Measurements from ENCODE around the gene ZNFX1.
"Not testable (repeated sequence)": the region's sequence is repeated elsewhere in the genome, so short reads cannot be mapped to it uniquely, and the experiment has no call there.

The ZNFX1 gene

DNA sequence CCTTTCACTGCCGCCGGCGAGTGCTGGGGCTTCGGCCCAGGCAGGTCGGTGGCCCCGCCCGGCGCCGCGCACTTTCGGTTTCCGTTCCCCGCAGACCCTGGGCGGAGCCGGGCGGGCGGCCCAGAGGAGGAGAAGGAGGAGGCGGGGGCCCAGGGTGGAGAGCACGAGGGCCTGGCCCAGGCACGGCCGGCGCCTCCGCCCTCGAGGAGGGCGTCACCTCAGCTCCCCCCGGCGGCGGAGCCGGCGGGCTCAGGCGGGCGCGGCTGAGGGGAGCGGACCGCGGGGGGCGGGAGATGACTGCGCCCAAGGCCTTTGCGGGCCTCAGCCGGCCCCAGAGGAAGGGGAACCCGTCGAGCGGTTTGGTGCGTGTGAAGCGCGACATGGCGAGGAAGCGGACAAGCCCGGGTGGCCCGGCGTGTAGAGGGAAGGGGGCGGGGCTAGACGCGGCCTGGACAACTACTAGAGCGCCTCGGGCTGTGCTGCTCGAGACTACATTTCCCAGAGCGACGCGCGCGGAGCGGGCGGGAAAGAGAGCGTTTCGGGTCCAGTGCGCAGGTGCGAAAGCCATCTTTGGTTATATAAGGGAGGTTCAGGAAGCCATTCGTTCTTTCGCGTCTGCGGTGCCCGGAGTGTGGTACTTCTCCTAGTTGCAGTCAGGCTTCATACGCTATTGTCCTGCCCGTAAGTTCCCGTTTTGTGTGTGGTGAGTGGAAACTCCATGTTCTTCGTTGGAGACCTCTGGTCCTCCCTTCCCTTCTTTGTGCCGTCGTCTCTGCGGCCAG lies at the start of gene ZNFX1:
Gene ZNFX1, minus strand, starts transcription at position 22 of the 782 bp plus-strand sequence. CDS start 2,218 bp downstream, outside the sequence.
- Histone ChIP-seq H3K36me3 (ENCODE audit: control insufficient read depth, insufficient read depth, low read length, severe bottlenecking) (peaks cover 62% of the 10 kb centered on the region), H3K4me3 (ENCODE audit: low read length) (peak within 1 kb of the TSS; percentile 99), H3K4me1 (ENCODE audit: control insufficient read depth, insufficient read depth, low read length) (peaks cover 57% of the 10 kb centered on the region), H3K27me3 (replicated peaks; ENCODE audit: control insufficient read depth, insufficient read depth, low read length) (no peaks in the 10 kb centered on the region), H3K9me3 (ENCODE audit: control insufficient read depth, low read length) (peaks cover 9% of the 10 kb centered on the region), H3K9ac (ENCODE audit: low read length) (peak within 1 kb of the TSS; percentile 100)
- peak; percentile 100 for DNase-seq (ENCODE audit: low read depth)

DNA sequence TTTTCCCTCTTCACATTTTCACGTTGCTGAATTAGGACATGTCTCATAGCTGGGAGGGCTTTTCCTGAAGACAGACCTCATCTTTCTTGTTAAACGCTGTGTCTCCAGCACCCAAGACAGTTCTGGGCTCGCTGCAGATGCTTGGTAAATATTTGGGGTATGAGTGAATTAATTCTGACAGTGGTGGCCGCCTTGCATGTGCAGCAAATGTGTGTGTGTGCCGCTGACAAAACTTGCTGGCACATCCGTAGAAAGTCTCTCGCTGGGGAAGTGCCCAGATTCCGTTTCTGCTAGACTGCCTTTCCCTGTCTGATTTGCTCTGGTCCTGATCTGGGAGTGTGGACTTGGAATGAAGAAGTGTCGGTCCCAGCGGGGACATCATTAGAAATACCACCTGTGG lies 48.2 kb upstream of the ZNFX1 start:
- no peaks in the 10 kb centered on the region for H3K36me3 ChIP-seq (ENCODE audit: control insufficient read depth, insufficient read depth, low read length, severe bottlenecking)
- peak; percentile 72 for DNase-seq (ENCODE audit: low read depth)
- peaks cover 23% of the 10 kb centered on the region for H3K27me3 ChIP-seq (replicated peaks; ENCODE audit: control insufficient read depth, insufficient read depth, low read length)
- no peak overlapping the region for H3K9ac ChIP-seq (ENCODE audit: low read length)
- peak overlapping the region; percentile 36 for H3K4me3 ChIP-seq (ENCODE audit: low read length)
- H3K4me1 ChIP-seq (ENCODE audit: control insufficient read depth, insufficient read depth, low read length), result peaks cover 31% of the 10 kb centered on the region
- H3K9me3 ChIP-seq (ENCODE audit: control insufficient read depth, low read length), result no peaks in the 10 kb centered on the region

- no peak for DNase-seq (ENCODE audit: low read depth)
- Histone ChIP-seq H3K4me3 (ENCODE audit: low read length) (no peak overlapping the region), H3K4me1 (ENCODE audit: control insufficient read depth, insufficient read depth, low read length) (peaks cover 32% of the 10 kb centered on the region), H3K36me3 (ENCODE audit: control insufficient read depth, insufficient read depth, low read length, severe bottlenecking) (no peaks in the 10 kb centered on the region), H3K27me3 (replicated peaks; ENCODE audit: control insufficient read depth, insufficient read depth, low read length) (peaks cover 26% of the 10 kb centered on the region), H3K9ac (ENCODE audit: low read length) (peak overlapping the region; percentile 13), H3K9me3 (ENCODE audit: control insufficient read depth, low read length) (no peaks in the 10 kb centered on the region)
Observed at GRCh38 chr20:49324306-49324705, 46.4 kb upstream of the ZNFX1 start.

DNA sequence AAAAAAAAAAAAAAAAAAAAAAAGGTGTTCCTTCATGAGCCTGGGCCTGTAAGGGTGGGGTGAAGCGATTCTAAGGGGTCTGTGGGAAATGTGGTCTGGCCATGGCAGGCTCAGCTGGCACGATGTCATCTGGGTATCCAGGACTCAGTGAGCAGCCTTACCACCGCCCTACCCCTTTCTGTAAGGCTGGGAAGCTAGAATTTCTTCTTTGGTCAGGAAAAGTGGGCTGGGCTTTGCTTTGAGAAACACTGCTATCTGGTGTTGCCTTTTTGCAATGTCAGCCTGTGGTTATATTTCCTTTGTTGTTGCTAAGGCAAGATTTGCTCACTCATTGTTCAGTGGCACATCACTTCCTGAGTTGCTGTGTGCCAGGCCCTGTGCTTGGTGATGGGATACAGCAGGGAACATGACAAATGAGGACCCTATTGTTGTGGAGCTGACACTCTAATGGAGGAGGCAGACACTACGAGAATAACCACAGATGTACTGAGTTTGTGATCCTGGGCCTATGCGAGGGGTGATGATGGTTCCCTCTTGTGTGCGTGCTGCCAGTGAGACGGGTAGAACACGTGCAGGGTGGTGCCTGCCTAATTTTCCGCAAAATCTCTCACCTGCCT lies 45.9 kb upstream of the ZNFX1 start:
- Histone ChIP-seq H3K36me3 (ENCODE audit: control insufficient read depth, insufficient read depth, low read length, severe bottlenecking) (no peaks in the 10 kb centered on the region), H3K9ac (ENCODE audit: low read length) (peak overlapping the region; percentile 13), H3K4me1 (ENCODE audit: control insufficient read depth, insufficient read depth, low read length) (peaks cover 38% of the 10 kb centered on the region), H3K9me3 (ENCODE audit: control insufficient read depth, low read length) (no peaks in the 10 kb centered on the region), H3K27me3 (replicated peaks; ENCODE audit: control insufficient read depth, insufficient read depth, low read length) (peaks cover 26% of the 10 kb centered on the region), H3K4me3 (ENCODE audit: low read length) (no peak overlapping the region)
- DNase-seq (ENCODE audit: low read depth), result peak; percentile 90

DNA sequence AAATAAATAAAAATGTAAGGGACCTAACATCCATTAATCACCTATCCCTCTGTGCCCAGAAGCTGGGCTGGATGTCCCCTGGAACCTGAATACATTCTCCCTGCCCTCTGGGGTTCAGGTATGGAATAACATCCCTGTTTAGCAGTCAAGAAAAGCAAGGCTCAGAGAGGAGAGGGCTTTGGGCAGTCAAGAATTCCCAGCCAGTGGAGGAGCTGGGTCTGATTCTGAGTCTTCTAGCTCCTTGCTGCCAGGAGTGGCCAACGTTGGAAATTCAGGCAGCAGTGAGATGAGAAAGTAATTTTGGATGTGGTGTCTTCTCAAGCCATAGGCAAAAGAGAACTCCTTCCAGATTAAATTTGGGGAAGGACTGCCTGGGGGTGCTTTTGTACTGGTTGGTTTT lies 42.6 kb upstream of the ZNFX1 start:
- no peak overlapping the region for H3K4me3 ChIP-seq (ENCODE audit: low read length)
- H3K27me3 ChIP-seq (replicated peaks; ENCODE audit: control insufficient read depth, insufficient read depth, low read length), result peaks cover 52% of the 10 kb centered on the region
- peaks cover 10% of the 10 kb centered on the region for H3K9me3 ChIP-seq (ENCODE audit: control insufficient read depth, low read length)
- DNase-seq (ENCODE audit: low read depth), result peak; percentile 72
- H3K36me3 ChIP-seq (ENCODE audit: control insufficient read depth, insufficient read depth, low read length, severe bottlenecking), result no peaks in the 10 kb centered on the region
- H3K4me1 ChIP-seq (ENCODE audit: control insufficient read depth, insufficient read depth, low read length), result peaks cover 31% of the 10 kb centered on the region
- H3K9ac ChIP-seq (ENCODE audit: low read length), result no peak overlapping the region

DNA sequence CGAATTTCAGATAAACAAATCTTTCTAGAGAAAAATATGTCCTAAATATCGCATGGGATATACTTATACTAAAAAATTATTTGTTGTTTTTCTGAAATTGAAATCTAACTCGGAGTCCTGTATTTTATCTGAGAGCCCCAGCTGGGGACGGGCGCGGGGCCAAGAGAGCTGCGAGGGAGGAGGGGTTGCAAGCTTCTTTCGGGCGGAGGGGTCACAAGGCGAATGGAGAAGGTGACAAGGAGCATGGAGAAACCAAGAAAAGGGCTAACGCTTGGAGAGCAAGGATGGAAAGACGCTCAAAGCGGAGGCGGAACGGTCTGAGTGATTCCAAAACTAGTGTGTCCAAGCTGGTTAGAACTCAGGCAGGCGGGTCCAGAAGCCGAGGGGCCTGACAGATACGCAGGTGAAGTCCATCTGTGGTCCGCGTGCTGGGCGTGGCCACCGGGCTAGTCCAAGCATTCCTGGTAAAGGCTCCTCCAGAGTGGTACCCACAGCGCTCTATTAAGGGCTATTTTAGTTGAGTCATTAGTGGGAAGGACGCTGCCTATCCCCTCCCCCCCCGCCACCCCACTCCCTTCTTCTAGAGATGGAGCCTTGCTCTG lies 41.5 kb upstream of the ZNFX1 start:
- Histone ChIP-seq H3K9me3 (ENCODE audit: control insufficient read depth, low read length) (peaks cover 10% of the 10 kb centered on the region), H3K36me3 (ENCODE audit: control insufficient read depth, insufficient read depth, low read length, severe bottlenecking) (no peaks in the 10 kb centered on the region), H3K4me3 (ENCODE audit: low read length) (peak overlapping the region; percentile 59), H3K9ac (ENCODE audit: low read length) (no peak overlapping the region), H3K27me3 (replicated peaks; ENCODE audit: control insufficient read depth, insufficient read depth, low read length) (peaks cover 55% of the 10 kb centered on the region), H3K4me1 (ENCODE audit: control insufficient read depth, insufficient read depth, low read length) (peaks cover 20% of the 10 kb centered on the region)
- no peak for DNase-seq (ENCODE audit: low read depth)

DNA sequence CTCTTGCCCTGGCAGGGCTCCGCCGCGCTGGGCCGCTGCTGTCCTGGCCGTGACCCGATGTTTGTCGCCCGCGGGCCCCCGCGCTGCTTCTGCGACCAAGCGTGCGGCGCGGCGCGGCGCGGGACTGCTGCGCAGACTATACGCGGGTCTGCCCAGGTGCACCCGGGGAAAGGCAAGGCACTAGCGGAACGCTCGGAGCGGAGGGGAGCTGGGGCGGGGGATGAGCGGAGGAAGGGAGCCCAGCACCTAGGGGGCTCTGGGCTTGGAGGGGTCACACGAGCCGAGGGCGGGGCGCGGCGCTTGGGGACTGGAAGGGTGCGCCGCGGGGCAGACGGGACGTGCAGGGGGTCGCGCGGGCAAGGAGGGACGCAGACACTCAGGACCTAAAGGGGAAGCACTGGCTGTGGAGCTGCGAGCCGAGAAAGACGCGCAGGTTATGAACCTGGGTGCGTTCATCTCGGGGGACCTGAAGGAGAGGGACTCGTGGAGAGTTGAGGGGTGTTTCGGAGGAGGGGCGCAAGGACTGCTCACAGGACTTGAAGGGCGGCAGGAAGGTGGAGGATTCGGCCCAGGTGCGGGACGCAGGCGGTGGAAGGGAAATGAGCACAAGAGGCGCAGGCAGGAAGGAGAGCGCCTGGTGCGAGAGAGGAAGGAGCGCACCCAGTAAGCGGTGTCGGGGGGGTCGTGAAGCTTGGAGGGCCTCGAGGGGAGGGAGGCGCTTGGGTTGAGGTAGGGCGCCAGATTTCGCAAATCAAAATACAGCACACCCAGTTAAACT lies 40.8 kb upstream of the ZNFX1 start:
- Histone ChIP-seq H3K4me3 (ENCODE audit: low read length) (peak overlapping the region; percentile 59), H3K27me3 (replicated peaks; ENCODE audit: control insufficient read depth, insufficient read depth, low read length) (peaks cover 55% of the 10 kb centered on the region)
- DNase-seq (ENCODE audit: low read depth), result no peak

DNA sequence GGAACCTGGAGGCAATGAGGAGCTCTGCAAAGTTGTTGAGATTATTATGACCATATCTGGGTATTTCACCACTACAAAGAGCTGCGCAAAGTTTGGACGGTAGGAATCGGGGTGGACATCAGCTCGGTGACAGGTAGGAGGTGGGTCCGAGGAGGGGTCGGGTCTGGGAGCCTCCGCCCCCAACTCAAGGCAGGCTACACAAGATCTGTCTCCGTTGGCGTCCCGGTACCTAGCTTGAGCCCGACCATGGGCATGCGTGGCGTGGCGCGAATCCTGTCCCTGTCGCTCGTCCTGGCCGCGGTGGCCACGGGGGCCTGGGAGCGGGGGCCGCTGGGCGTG lies 40.2 kb upstream of the ZNFX1 start:
- no peak for DNase-seq (ENCODE audit: low read depth)
- no peak overlapping the region for H3K9ac ChIP-seq (ENCODE audit: low read length)
- peak overlapping the region; percentile 59 for H3K4me3 ChIP-seq (ENCODE audit: low read length)
- peaks cover 10% of the 10 kb centered on the region for H3K9me3 ChIP-seq (ENCODE audit: control insufficient read depth, low read length)
- peaks cover 55% of the 10 kb centered on the region for H3K27me3 ChIP-seq (replicated peaks; ENCODE audit: control insufficient read depth, insufficient read depth, low read length)
- no peaks in the 10 kb centered on the region for H3K36me3 ChIP-seq (ENCODE audit: control insufficient read depth, insufficient read depth, low read length, severe bottlenecking)
- H3K4me1 ChIP-seq (ENCODE audit: control insufficient read depth, insufficient read depth, low read length), result peaks cover 15% of the 10 kb centered on the region

More for the DNA sequence above, 40.8 kb upstream of the ZNFX1 start:
- Histone ChIP-seq H3K9ac (ENCODE audit: low read length) (no peak overlapping the region), H3K4me1 (ENCODE audit: control insufficient read depth, insufficient read depth, low read length) (peaks cover 15% of the 10 kb centered on the region), H3K36me3 (ENCODE audit: control insufficient read depth, insufficient read depth, low read length, severe bottlenecking) (no peaks in the 10 kb centered on the region), H3K9me3 (ENCODE audit: control insufficient read depth, low read length) (peaks cover 10% of the 10 kb centered on the region)

GRCh38 chr20:49316704-49317103 lies 38.8 kb upstream of the ZNFX1 start:
- Histone ChIP-seq H3K9me3 (ENCODE audit: control insufficient read depth, low read length) (peaks cover 10% of the 10 kb centered on the region), H3K4me1 (ENCODE audit: control insufficient read depth, insufficient read depth, low read length) (peaks cover 15% of the 10 kb centered on the region), H3K36me3 (ENCODE audit: control insufficient read depth, insufficient read depth, low read length, severe bottlenecking) (no peaks in the 10 kb centered on the region), H3K4me3 (ENCODE audit: low read length) (no peak overlapping the region), H3K9ac (ENCODE audit: low read length) (no peak overlapping the region), H3K27me3 (replicated peaks; ENCODE audit: control insufficient read depth, insufficient read depth, low read length) (peaks cover 55% of the 10 kb centered on the region)
- DNase-seq (ENCODE audit: low read depth), result no peak

DNA sequence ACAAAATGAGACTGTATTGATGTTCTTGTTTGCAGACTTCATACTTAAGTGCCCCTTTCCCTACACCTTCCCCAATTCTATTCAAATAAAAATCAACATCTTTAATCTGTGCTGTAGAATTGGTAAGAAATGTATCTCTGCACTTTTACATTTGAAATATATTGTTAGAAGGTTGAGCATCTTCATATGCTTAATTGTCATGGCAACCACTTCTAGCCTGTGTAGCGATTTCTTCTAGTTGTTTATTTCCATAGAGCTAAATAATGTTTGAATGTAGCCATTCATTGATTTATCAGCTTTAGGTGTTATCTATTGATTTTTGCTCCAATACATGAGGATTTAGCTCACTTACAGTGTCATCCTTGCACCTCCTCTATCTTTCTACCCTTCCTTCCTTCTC lies 37.7 kb upstream of the ZNFX1 start:
- H3K4me3 ChIP-seq (ENCODE audit: low read length), result no peak overlapping the region
- peaks cover 12% of the 10 kb centered on the region for H3K9me3 ChIP-seq (ENCODE audit: control insufficient read depth, low read length)
- DNase-seq (ENCODE audit: low read depth), result no peak
- no peaks in the 10 kb centered on the region for H3K36me3 ChIP-seq (ENCODE audit: control insufficient read depth, insufficient read depth, low read length, severe bottlenecking)
- no peak overlapping the region for H3K9ac ChIP-seq (ENCODE audit: low read length)
- peaks cover 15% of the 10 kb centered on the region for H3K4me1 ChIP-seq (ENCODE audit: control insufficient read depth, insufficient read depth, low read length)
- peaks cover 49% of the 10 kb centered on the region for H3K27me3 ChIP-seq (replicated peaks; ENCODE audit: control insufficient read depth, insufficient read depth, low read length)

GRCh38 chr20:49314052-49314451 lies 36.2 kb upstream of the ZNFX1 start:
- DNase-seq (ENCODE audit: low read depth); H3K9ac ChIP-seq (ENCODE audit: low read length); H3K36me3 ChIP-seq (ENCODE audit: control insufficient read depth, insufficient read depth, low read length, severe bottlenecking); H3K4me3 ChIP-seq (ENCODE audit: low read length): not testable (repeated sequence)
- H3K9me3 ChIP-seq (ENCODE audit: control insufficient read depth, low read length), result peaks cover 16% of the 10 kb centered on the region
- peaks cover 38% of the 10 kb centered on the region for H3K27me3 ChIP-seq (replicated peaks; ENCODE audit: control insufficient read depth, insufficient read depth, low read length)
- peaks cover 12% of the 10 kb centered on the region for H3K4me1 ChIP-seq (ENCODE audit: control insufficient read depth, insufficient read depth, low read length)
